GM21786 (cell line): ENCODE data around the gene PPP1R1C.
"Not testable (repeated sequence)": the region's sequence is repeated elsewhere in the genome, so short reads cannot be mapped to it uniquely, and the experiment has no call there.

ENCODE experiments used
- ATAC-seq: cut with Tn5 transposase; IDR thresholded peaks from one replicate; pipeline ENCODE4 v1.9.1; 2021; ENCODE audit not compliant: unreplicated experiment

The PPP1R1C gene

GRCh38 chr2:181985632-181986205 is at the start of gene PPP1R1C:
PPP1R1C (plus strand) TSS chr2:181985853; CDS start chr2:181986111, 258 bp downstream.
- no peak for ATAC-seq

- ATAC-seq, result no peak
These were observed 48.2 kb upstream of the PPP1R1C start for GRCh38 chr2:181937473-181937872.

GRCh38 chr2:181943411-181944124 is 42.1 kb upstream of the PPP1R1C start:
- ATAC-seq, result no peak

- ATAC-seq, result no peak
These were observed 41.3 kb upstream of the PPP1R1C start for GRCh38 chr2:181944164-181944913.

- ATAC-seq, result no peak
These were observed 40.8 kb upstream of the PPP1R1C start for GRCh38 chr2:181944914-181945291.

GRCh38 chr2:181946444-181947127 is 39.1 kb upstream of the PPP1R1C start:
- no peak for ATAC-seq

GRCh38 chr2:181947273-181947672 is 38.4 kb upstream of the PPP1R1C start:
- ATAC-seq, result no peak

GRCh38 chr2:181948227-181948626 is 37.4 kb upstream of the PPP1R1C start:
- ATAC-seq, result no peak

GRCh38 chr2:181949047-181949446 is 36.6 kb upstream of the PPP1R1C start:
- ATAC-seq, result no peak

- ATAC-seq, result no peak
These were observed 33.0 kb upstream of the PPP1R1C start for GRCh38 chr2:181952404-181953226.

GRCh38 chr2:181953881-181954537 is 31.6 kb upstream of the PPP1R1C start:
- peak; percentile 78 for ATAC-seq

- no peak for ATAC-seq
These were observed 31.1 kb upstream of the PPP1R1C start for GRCh38 chr2:181954538-181954883.

- no peak for ATAC-seq
These were observed 30.6 kb upstream of the PPP1R1C start for GRCh38 chr2:181955010-181955409.

- ATAC-seq, result not testable (repeated sequence)
These were observed 29.8 kb upstream of the PPP1R1C start for GRCh38 chr2:181955866-181956265.

GRCh38 chr2:181957668-181958067 is 28.0 kb upstream of the PPP1R1C start:
- no peak for ATAC-seq

GRCh38 chr2:181958726-181959125 is 26.9 kb upstream of the PPP1R1C start:
- ATAC-seq, result no peak

- no peak for ATAC-seq
These were observed 26.1 kb upstream of the PPP1R1C start for GRCh38 chr2:181959508-181959907.

- ATAC-seq, result not testable (repeated sequence)
These were observed 24.5 kb upstream of the PPP1R1C start for GRCh38 chr2:181961167-181961566.

- no peak for ATAC-seq
These were observed 23.5 kb upstream of the PPP1R1C start for GRCh38 chr2:181962142-181962541.

GRCh38 chr2:181970160-181970794 is 15.4 kb upstream of the PPP1R1C start:
- ATAC-seq, result no peak
